Panc1 (cell line): Measurements from ENCODE around the gene GGT5.

Experiments
- CTCF ChIP-seq: fragments of 450-650 bp; IDR thresholded peaks from 2 replicates; pipeline ENCODE4 v1.5.1; 2017; ENCODE audit warnings: mild to moderate bottlenecking
- POLR2AphosphoS5 ChIP-seq: IDR thresholded peaks from 2 replicates; pipeline ENCODE4 v1.6.1; 2012; ENCODE audit warnings: mild to moderate bottlenecking, low read depth, low read length, moderate library complexity

DNA sequence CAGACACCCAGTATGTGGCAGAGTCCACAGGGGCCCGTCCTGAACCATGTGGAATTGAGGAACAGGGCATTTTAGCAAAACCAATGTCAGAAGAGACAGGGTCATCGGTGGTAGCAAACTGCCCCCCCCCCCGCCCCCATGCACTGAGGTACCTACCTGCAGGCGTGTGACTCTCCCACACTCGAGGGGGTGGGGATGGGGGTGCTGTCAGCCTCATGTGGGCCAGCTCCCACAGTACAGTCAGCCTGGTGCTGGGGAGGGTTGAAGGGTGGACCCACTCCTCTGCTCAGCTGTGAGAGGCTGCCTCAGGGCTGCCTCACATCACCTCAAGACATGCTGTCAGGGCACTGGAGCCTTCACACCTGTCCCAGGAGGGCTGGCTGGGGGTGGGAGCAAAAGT, 74.2 kb downstream of the GGT5 start:
- TF ChIP-seq CTCF (no peak), POLR2AphosphoS5 (no peak)
